RKO (cell line): ENCODE data around the gene TROAP.
A peak's percentile ranks its signal among the peaks of the same experiment; 100 is the strongest.
"Not testable (repeated sequence)": the region's sequence is repeated elsewhere in the genome, so short reads cannot be mapped to it uniquely, and the experiment has no call there.

Experiments used
- DNase-seq: peaks from one replicate; pipeline ENCODE4 v3.0.0-alpha.2; 2016; ENCODE audit warnings: low spot score

Gene TROAP, protein sequence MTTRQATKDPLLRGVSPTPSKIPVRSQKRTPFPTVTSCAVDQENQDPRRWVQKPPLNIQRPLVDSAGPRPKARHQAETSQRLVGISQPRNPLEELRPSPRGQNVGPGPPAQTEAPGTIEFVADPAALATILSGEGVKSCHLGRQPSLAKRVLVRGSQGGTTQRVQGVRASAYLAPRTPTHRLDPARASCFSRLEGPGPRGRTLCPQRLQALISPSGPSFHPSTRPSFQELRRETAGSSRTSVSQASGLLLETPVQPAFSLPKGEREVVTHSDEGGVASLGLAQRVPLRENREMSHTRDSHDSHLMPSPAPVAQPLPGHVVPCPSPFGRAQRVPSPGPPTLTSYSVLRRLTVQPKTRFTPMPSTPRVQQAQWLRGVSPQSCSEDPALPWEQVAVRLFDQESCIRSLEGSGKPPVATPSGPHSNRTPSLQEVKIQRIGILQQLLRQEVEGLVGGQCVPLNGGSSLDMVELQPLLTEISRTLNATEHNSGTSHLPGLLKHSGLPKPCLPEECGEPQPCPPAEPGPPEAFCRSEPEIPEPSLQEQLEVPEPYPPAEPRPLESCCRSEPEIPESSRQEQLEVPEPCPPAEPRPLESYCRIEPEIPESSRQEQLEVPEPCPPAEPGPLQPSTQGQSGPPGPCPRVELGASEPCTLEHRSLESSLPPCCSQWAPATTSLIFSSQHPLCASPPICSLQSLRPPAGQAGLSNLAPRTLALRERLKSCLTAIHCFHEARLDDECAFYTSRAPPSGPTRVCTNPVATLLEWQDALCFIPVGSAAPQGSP

GRCh38 chr12:49322708-49323523 is at the start of gene TROAP:
TSS of gene TROAP (plus strand) at chr12:49323255. CDS start at chr12:49323609, 354 bp downstream.
- peak; percentile 98 for DNase-seq

DNA sequence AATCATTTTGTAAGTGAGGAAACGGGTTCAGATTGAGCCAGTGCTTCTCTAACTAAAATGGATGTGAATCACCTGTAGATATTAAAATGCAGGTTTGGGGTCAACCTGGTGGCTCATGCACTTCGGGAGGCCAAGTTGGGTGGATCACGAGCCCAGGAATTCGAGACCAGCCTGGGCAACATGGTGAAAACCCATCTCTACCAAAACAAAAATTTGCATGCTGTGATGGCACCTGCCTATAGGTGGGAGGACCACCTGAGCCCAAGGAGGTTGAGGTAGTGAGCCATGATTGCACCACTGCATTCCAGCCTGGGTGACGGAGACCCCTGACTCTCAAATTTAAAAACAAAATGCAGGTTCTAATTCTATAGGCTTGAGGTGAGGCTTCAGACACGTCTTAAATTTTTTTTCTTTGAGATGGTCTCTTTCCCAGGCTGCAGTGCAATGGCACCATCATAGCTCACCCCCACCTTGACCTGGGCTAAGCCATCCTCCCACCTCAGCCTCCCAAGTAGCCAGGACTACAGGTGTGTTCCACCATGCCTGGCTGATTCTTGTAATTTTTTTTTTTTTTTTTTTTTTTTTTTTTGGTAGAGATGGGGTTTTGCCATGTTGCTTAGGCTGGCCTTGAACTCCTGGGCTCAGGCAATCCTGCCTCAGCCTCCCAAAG is 49.2 kb upstream of the TROAP start:
- DNase-seq, result no peak

GRCh38 chr12:49274396-49275069 is 48.5 kb upstream of the TROAP start:
- DNase-seq, result peak; percentile 57

DNA sequence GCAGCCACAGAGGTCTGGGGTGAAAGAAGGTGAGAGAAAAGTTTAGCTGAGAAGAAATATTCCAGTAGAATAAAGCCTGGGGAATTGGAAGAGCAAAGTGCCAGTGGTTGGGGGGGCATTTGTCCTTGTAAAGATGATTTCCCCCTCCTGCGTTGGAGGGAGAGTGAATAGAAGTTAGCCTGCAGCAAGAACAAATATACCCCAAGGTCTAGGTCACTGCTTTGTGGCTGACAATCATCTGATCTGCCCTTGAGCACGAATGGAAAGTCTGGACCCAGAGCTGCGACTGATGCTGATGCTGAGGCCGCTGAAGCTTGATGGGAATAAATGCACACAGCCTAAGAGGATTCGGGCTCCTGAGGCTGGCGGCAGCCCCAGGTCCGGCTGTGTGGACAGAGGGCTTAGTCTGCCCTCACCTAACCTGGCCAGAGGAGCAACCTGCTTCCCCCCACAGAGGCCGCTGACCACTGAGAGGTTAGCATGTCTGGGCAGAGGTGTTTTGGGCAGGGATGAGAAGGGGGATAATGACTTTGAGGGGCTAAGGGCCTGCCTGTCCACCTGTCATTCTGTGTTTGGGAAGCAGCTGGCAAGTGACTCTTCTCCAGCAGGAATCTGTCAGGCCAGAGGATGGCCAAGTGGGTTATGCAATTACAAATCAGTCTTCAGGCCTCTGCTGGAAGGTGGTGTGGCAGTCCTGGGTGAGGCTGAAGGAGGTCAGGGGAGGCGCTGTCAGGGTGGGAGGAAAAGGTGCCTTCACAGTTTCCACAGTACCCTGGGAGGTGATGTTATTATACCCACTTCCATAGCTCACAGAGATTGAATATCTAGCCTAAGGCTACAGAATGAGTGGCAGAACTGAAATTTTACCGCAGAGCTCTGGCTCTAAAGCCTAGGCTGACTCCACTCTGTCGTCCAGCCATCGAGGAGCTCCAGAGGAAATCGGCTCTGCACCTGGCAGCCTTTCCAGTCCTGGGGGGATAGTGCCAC is 46.5 kb upstream of the TROAP start:
- no peak for DNase-seq

GRCh38 chr12:49277466-49277865 is 45.6 kb upstream of the TROAP start:
- no peak for DNase-seq

DNA sequence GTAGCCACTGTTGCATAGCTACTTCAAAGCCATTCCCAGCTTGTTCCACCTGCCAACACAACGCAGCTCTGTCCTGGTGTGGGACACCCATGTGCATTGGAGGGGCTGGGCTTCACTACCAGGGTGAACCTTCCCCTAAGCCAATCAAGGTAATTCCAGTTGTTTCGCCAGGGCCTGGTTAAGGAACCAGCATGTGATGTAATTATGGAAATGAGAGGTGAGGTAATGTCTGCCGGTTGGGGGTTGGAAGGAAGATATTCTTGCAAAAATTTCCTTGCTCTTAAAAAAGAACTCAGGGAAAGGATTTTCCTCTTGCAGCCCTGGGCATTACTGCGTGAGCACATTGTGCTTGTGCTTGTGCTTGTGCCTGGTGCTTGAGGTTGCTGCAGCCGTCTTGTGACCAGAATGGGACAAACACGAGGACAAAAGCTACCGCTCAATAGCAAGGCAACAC is 43.3 kb upstream of the TROAP start:
- DNase-seq, result no peak

DNA sequence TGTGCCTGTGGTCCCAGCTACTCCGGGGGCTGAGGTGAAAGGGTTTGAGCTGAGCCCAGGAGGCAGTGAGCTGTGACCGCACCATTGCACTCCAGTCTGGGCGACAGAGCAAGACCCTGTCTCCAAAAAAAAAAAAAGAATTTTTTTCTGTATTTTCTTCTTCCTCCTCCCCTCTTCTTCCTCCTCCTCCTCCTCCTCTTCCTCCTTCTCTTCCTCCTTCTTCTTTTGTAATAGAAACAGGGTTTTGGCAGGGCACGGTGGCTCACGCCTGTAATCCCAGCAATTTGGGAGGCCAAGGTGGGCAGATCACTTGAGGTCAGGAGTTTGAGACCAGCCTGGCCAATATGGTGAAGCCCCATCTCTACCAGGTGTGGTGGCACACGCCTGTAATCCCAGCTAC is 42.5 kb upstream of the TROAP start:
- not testable (repeated sequence) for DNase-seq

- DNase-seq, result no peak
These were observed 40.8 kb upstream of the TROAP start for GRCh38 chr12:49282302-49282701.

GRCh38 chr12:49282740-49283375 is 40.2 kb upstream of the TROAP start:
- not testable (repeated sequence) for DNase-seq

GRCh38 chr12:49283541-49284429 is 39.3 kb upstream of the TROAP start:
- DNase-seq, result no peak

GRCh38 chr12:49284672-49285071 is 38.4 kb upstream of the TROAP start:
- no peak for DNase-seq

GRCh38 chr12:49287876-49288275 is 35.2 kb upstream of the TROAP start:
- DNase-seq, result no peak

DNA sequence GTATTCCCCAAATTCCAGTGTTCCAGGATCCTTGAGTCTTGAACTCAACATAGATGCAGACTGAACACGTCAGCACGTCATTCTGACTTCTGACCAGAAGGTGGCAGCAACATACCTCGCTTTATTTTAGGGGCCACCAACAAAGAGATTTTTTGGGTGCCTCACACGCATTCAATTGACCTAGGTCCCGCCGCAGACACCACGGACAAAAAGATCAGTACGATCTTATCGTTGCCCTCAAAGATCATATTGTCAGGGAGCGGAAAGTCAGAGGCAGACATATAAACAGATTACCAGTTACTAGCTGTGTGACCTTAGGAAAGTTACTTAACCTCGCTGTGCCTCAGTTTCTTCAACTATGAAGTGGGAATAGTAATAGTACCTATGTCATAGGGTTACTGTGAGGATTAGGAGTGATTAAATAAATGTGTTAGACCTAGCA is 34.6 kb upstream of the TROAP start:
- peak; percentile 70 for DNase-seq

GRCh38 chr12:49288922-49289555 is 34.0 kb upstream of the TROAP start:
- no peak for DNase-seq

DNA sequence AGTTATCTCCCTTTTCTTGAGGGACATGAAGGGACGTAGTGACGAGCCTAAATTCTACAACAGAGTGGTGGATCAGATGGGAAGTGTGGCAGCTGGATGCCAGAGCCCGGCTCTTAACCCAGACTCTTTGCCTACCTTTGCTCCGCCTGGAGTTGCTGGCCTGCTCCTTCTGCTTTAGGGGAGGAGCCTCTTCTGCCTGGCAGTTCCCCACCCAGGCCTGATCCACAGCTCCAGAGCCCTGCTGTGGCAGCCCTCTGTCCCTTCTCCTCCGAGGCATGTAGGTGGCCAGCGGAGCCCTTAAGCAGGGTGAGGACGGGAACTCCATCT is 30.4 kb upstream of the TROAP start:
- no peak for DNase-seq

DNA sequence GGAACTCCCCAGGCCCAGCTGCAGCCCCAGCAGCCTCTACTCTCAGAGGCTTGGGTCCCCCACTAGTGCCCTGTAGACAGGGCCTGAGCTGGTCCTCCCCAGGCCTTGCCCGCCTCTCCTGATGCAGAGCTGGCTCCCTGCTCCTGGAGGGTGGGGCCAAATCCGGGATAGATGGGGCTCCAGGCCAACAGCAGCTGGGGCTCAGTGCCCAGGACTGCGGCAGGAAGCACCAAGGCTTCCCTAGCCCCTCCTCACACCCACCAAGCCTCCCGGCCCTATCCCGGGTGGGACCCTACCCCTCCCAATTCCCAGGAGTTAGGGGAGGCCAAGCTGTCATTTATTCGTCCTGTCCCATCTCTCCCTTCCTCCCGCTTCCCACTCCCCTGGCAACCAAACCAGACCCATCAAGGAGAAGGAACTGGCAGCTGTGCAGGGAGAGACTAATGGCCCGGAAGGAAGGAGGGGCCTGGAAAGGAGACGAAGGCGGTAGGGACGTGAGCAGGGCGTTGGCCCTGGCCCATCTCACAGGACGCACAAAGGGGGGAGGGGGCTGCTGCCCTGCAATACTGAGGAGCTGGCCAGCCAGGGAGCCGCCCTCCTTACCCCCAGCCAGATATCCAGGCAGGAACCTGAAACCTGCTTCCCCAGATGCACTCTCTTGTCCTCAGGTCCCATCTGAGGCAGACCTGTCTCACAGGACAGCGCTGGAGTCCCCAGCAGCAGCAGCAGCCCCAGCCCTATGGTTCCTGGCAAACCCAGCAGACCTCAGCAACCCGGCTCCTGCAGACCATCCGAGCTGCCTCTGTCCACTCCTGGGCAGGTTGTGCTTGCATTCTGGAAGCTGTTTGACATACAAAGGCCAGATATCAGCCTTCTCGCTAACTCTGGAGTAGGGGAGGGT is 29.7 kb upstream of the TROAP start:
- no peak for DNase-seq
